NCI-H146 treated with DMSO at 0.1 percent for 48 hours (cell line): Measurements from ENCODE around the gene BARD1.
"Not testable (repeated sequence)": the region's sequence is repeated elsewhere in the genome, so short reads cannot be mapped to it uniquely, and the experiment has no call there.

Experiments
- DNase-seq: peaks from one replicate; lab custom pipeline; 2025; ENCODE audit not compliant: unreplicated experiment; lab: John Stamatoyannopoulos, UW

The BARD1 gene

GRCh38 chr2:214772443-214773015 lies 37.0 kb downstream of the BARD1 start:
- no peak for DNase-seq

GRCh38 chr2:214765180-214765579 lies 44.3 kb downstream of the BARD1 start:
- DNase-seq: no peak

GRCh38 chr2:214753455-214753854 lies 56.0 kb downstream of the BARD1 start:
- no peak for DNase-seq

- DNase-seq: no peak
Observed at GRCh38 chr2:214750529-214750928, 59.0 kb downstream of the BARD1 start.

GRCh38 chr2:214747992-214748391 lies 61.5 kb downstream of the BARD1 start:
- DNase-seq: no peak

- DNase-seq: no peak
Observed at GRCh38 chr2:214742119-214742518, 67.4 kb downstream of the BARD1 start.

GRCh38 chr2:214740867-214741395 lies 68.6 kb downstream of the BARD1 start:
- DNase-seq: no peak

GRCh38 chr2:214737188-214737587 lies 72.3 kb downstream of the BARD1 start:
- DNase-seq: no peak

- DNase-seq: no peak
Observed at GRCh38 chr2:214730800-214731407, 78.6 kb downstream of the BARD1 start.

GRCh38 chr2:214730248-214730647 lies 79.2 kb downstream of the BARD1 start:
- DNase-seq: no peak

- DNase-seq: no peak
Observed at GRCh38 chr2:214724741-214725140, 84.7 kb downstream of the BARD1 start.

- not testable (repeated sequence) for DNase-seq
Observed at GRCh38 chr2:214717837-214718236, 91.6 kb downstream of the BARD1 start.

GRCh38 chr2:214716811-214717560 lies 92.5 kb downstream of the BARD1 start:
- no peak for DNase-seq

- DNase-seq: no peak
Observed at GRCh38 chr2:214715025-214715424, 94.5 kb downstream of the BARD1 start.

GRCh38 chr2:214713080-214713830 lies 96.2 kb downstream of the BARD1 start:
- no peak for DNase-seq

- DNase-seq: no peak
Observed at GRCh38 chr2:214710729-214711128, 98.8 kb downstream of the BARD1 start.

- DNase-seq: no peak
Observed at GRCh38 chr2:214706986-214707385, 102.5 kb downstream of the BARD1 start.

- DNase-seq: no peak
Observed at GRCh38 chr2:214699236-214699635, 110.2 kb downstream of the BARD1 start.

- no peak for DNase-seq
Observed at GRCh38 chr2:214696681-214697080, 112.8 kb downstream of the BARD1 start.

- no peak for DNase-seq
Observed at GRCh38 chr2:214695789-214696188, 113.7 kb downstream of the BARD1 start.

- not testable (repeated sequence) for DNase-seq
Observed at GRCh38 chr2:214683557-214683956, 125.9 kb downstream of the BARD1 start.
